ENCODE results near the gene TNC.
A peak's percentile ranks its signal among the peaks of the same experiment; 100 is the strongest.

Gene TNC

DNA sequence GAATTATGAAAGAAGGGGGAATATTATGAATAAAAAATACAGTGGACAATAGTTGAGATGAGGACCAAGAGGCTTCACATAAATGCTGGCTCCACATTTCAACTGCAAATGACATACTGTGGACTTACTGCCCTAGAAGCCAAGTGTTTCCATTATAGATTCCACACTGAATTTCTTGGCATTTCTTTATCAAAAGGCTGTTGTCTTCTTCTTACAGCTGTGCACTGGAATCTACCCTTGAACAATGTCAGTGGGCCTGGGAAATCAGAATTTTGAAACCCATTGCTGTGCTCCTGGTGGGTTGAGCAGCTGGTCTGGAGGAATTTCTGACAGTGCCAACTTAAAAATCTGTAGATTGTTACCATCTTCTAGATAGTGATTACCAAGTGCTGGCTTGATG lies 49.9 kb downstream of the TNC start:
- DNase-seq (ENCODE audit: low read depth): no peak
- TF ChIP-seq, protein P1, sequence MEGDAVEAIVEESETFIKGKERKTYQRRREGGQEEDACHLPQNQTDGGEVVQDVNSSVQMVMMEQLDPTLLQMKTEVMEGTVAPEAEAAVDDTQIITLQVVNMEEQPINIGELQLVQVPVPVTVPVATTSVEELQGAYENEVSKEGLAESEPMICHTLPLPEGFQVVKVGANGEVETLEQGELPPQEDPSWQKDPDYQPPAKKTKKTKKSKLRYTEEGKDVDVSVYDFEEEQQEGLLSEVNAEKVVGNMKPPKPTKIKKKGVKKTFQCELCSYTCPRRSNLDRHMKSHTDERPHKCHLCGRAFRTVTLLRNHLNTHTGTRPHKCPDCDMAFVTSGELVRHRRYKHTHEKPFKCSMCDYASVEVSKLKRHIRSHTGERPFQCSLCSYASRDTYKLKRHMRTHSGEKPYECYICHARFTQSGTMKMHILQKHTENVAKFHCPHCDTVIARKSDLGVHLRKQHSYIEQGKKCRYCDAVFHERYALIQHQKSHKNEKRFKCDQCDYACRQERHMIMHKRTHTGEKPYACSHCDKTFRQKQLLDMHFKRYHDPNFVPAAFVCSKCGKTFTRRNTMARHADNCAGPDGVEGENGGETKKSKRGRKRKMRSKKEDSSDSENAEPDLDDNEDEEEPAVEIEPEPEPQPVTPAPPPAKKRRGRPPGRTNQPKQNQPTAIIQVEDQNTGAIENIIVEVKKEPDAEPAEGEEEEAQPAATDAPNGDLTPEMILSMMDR (conservative IDR thresholded peaks at IDR 0.05; ENCODE audit: low read depth, low read length): no peak
- no peak overlapping the region for H3K4me3 ChIP-seq (ENCODE audit: low read depth, low read length)

DNA sequence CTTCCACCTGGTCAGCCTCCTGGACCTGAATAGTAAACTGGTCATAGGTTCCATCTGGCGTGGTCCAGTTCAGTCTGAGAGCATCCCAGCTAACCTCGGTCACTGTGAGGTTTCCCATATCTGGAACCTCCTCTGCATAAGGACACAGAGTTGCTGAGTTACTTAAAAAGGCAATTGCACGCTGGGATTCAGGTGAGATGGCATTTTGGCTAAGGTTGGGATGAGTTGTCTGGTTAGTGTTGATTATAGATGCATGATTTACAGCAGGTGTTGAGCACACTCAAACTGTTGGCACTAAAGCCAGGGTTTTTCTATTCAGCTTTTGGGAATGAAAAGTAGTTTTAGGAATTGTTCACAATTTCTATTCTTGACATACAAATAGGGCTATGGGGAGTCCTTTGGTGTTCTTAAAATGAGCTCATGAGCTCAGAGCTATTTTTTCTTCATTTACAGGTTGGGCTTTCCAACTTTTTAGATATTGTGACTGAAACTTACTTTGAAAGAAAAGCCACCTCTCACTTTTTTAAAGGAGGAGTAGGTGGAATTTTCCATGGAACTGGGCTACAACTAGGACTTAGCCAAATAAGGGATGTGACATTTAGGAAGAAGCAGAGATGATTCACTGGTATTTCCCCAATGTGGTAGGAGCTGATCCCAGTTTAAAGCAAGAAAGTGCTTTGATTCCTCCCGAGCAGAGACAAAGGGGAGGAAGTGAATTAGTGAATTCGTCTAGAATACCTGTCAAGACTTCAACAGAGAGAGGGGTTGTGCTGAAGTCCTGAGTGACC lies 54.7 kb downstream of the TNC start:
- no peak overlapping the region for H3K4me3 ChIP-seq (ENCODE audit: low read depth, low read length)
- DNase-seq (ENCODE audit: low read depth): peak; percentile 7
- TF ChIP-seq, protein P1 (conservative IDR thresholded peaks at IDR 0.05; ENCODE audit: low read depth, low read length): no peak

DNA sequence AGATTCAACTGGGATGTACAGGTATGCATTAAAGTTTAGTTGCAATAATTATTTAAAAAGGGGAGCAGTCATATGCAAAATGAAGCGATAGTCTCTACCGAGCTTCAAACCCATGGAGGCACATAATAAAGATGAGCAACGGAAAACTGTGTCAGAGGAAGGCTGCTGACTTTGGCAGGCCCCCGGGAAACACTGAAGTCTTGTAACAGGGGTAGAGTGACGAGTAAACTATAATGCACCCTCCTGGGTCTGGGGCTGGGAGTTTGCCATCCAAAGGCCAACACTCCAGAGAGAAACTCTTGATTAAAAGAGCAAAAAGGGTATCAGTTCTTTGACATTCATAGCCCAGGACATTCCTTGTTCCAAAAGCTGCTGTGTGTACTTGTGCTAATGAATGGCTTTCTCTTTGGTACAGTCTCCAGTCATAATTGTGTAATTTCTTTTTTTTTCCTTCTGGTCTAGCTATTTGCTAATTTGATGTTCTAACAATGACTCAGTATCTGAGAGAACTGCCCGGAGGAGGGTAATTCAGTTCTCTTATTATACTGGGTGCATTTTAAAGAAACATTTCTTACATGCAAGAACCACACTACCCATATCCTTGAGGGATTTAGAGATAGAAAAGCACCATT lies 59.2 kb downstream of the TNC start:
- no peak overlapping the region for H3K4me3 ChIP-seq (ENCODE audit: low read depth, low read length)
- TF ChIP-seq, protein P1 (conservative IDR thresholded peaks at IDR 0.05; ENCODE audit: low read depth, low read length): no peak
- peak; percentile 61 for DNase-seq (ENCODE audit: low read depth)

DNA sequence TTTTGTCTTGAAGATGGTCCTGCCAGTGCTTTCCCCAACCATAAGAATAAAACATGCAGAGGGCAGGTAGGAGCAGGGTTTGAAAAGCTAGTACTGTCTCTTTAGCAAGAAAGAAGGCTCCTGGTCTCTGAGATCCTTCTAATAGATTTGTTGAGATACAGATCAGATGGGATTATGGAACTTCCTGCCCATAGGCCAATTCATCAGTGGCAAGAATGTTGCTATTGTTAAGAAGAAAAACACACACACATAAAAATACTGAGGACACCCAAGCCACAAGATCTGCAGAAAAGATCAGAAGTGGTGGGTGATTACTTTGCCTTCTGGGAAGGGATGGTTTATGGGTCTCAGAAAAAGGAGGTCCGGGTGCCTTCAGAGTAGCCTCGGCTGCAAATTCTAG lies 59.8 kb downstream of the TNC start:
- TF ChIP-seq, protein P1 (conservative IDR thresholded peaks at IDR 0.05; ENCODE audit: low read depth, low read length): no peak
- no peak for DNase-seq (ENCODE audit: low read depth)
- no peak overlapping the region for H3K4me3 ChIP-seq (ENCODE audit: low read depth, low read length)

DNA sequence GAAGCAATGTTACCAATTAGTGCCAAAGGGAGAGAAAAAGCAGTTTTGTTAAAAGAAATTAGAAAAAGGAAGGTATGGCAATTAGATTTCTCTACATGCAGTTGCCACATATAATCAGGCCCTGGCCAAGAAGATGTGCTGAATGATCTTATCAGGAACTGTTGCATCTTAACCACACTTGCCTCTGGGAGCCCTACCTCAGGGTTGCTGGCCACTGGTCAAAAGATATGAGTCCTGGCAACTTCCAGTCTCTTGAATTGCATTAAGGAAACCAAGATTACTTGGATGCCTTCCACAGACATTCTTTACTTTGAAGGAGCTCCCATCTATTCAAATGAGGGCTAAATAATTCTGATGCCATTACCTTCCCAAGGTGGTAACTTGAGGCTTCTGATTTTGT lies 60.4 kb downstream of the TNC start:
- DNase-seq (ENCODE audit: low read depth): peak; percentile 27
- TF ChIP-seq, protein P1 (conservative IDR thresholded peaks at IDR 0.05; ENCODE audit: low read depth, low read length): no peak
- H3K4me3 ChIP-seq (ENCODE audit: low read depth, low read length): no peak overlapping the region

DNA sequence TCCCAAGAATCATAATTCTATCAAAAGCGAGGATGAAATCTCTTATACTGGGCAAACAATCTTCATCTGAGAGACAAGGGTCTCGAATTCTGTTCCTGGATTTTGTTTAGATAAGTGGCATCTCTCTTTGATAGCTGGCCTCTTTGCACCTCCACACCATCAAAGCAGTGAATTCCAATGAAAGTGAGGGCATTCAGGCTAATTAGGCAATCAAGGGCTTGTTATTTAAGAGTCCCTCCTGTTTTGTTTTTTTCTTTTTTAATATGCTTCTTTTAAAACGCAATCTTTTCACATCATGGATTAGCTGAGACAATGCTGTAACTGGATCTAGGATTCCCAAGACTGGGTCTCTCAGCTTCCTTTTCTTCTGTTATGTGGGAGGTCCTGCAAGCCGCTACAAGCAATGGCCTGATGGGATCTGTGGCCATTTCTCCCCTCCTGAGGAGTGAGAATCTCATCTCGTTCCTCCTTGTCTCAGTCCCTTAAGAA lies 67.9 kb downstream of the TNC start:
- TF ChIP-seq, protein P1 (conservative IDR thresholded peaks at IDR 0.05; ENCODE audit: low read depth, low read length): no peak
- H3K4me3 ChIP-seq (ENCODE audit: low read depth, low read length): no peak overlapping the region
- DNase-seq (ENCODE audit: low read depth): no peak

Data from choroid plexus epithelial cell (primary cell).